ENCODE results near the gene ZFYVE27.

DNA sequence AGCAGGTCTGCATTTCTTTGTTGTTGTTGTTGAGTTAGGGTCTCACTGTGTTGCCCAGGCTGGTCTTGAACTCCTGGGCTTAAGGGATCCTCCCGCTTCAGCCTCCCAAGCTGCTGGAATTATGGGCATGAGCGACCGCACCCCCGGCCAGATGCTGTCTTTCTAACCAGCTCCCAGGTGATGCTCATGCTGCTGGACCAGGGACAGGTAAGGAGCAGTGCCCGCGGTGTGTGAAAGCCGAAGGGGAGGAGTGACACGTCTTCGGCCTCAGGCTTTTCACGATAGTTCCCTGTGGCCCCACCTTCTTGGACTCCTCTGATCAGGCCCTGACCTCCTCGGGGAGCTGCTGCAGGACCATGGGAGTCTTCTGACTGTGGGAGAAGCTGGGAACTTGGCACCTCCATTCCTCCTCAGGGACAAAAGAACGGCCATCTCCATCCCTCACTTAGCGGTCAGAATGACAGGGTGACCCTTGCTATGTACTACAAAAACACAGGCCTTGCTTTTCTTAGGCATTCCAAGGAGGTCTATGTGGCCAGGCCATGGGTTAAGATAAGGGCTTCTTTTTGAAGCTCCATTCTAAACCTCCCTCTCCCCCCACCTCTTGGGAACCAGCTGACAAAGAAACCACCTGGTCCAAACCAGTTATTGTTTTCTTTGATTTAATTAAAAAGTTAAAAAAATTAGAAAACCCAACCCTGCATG lies 29.3 kb downstream of the ZFYVE27 start:
- no peak for TF ChIP-seq POLR2A (IDR thresholded peaks at IDR 0.05)
- TF ChIP-seq, protein P1, sequence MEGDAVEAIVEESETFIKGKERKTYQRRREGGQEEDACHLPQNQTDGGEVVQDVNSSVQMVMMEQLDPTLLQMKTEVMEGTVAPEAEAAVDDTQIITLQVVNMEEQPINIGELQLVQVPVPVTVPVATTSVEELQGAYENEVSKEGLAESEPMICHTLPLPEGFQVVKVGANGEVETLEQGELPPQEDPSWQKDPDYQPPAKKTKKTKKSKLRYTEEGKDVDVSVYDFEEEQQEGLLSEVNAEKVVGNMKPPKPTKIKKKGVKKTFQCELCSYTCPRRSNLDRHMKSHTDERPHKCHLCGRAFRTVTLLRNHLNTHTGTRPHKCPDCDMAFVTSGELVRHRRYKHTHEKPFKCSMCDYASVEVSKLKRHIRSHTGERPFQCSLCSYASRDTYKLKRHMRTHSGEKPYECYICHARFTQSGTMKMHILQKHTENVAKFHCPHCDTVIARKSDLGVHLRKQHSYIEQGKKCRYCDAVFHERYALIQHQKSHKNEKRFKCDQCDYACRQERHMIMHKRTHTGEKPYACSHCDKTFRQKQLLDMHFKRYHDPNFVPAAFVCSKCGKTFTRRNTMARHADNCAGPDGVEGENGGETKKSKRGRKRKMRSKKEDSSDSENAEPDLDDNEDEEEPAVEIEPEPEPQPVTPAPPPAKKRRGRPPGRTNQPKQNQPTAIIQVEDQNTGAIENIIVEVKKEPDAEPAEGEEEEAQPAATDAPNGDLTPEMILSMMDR (IDR thresholded peaks at IDR 0.05): no peak

Data from esophagus squamous epithelium (tissue), 4 donors.